Measurements from ENCODE around the gene LHFPL6. TPM values are rescaled to one million over a fixed set of nuclear protein-coding genes. Genes with fewer than 3 reads are reported as not detected.

The LHFPL6 gene
- total and polyA plus RNA-seq, 10 of the 15 experiments (the other 5 are each of a cell fraction or from before 2014, with no cell fraction given) = 0.11 to 4.6 (median 0.41) TPM

GRCh38 chr13:39506559-39507390, 96.2 kb downstream of the LHFPL6 start:
- in situ Hi-C loops (cut with MboI) = no loop called here

More at GRCh38 chr13:39506559-39507390, 96.2 kb downstream of the LHFPL6 start:
- no peak for FAIRE-seq
- no peak overlapping the region for H3K9ac ChIP-seq (ENCODE audit: control insufficient read depth, insufficient read depth, low read length)
- H3K36me3 ChIP-seq (ENCODE audit: control insufficient read depth in 2 of 2, insufficient read depth in 2 of 2, low read length in 1 of 2) = no peaks in the 10 kb centered on the region
- no peak for ATAC-seq
- H4K20me1 ChIP-seq (ENCODE audit: control insufficient read depth, insufficient read depth) = no peaks in the 10 kb centered on the region
- no peaks in the 10 kb centered on the region for H3K79me2 ChIP-seq (ENCODE audit: control insufficient read depth, insufficient read depth, low read length)
- no peak overlapping the region for H3K4me3 ChIP-seq
- TF ChIP-seq SPI1 (IDR thresholded peaks at IDR 0.05; ENCODE audit: borderline replicate concordance, insufficient read depth, low read depth, low read length) (no peak), ATF3 (IDR thresholded peaks at IDR 0.05; ENCODE audit: borderline replicate concordance, extremely low read depth, low read depth, low read length) (no peak), NFXL1 (IDR thresholded peaks at IDR 0.05; ENCODE audit: borderline replicate concordance) (no peak), CHD1 (IDR thresholded peaks at IDR 0.05; ENCODE audit: low read depth, low read length) (no peak), POLR2AphosphoS5 (IDR thresholded peaks at IDR 0.05; ENCODE audit: low read length) (no peak), TARDBP (IDR thresholded peaks at IDR 0.05; ENCODE audit: borderline replicate concordance) (no peak), ZBTB11 (CRISPR knock-in tag; IDR thresholded peaks at IDR 0.05) (no peak), BCLAF1 (IDR thresholded peaks at IDR 0.05) (no peak), WRNIP1 (IDR thresholded peaks at IDR 0.05; ENCODE audit: borderline replicate concordance, low read depth, low read length) (no peak), ZBED1 (IDR thresholded peaks at IDR 0.05; ENCODE audit: borderline replicate concordance) (no peak), HDAC2 (IDR thresholded peaks at IDR 0.05) (no peak), ELK1 (IDR thresholded peaks at IDR 0.05; ENCODE audit: low read depth, low read length) (no peak), NBN (IDR thresholded peaks at IDR 0.05) (no peak)
- H3K27me3 ChIP-seq (replicated peaks in 1 of 2; ENCODE audit: control insufficient read depth in 2 of 2, insufficient read depth in 2 of 2, low read length in 1 of 2) = no peaks in the 10 kb centered on the region
- H3K4me2 ChIP-seq (ENCODE audit: control insufficient read depth, insufficient read depth) = no peak overlapping the region
- WGBS (ENCODE audit: insufficient coverage, insufficient replicate concordance, low lambda C conversion rate, missing lambda C conversion rate) = 39% methylated on average over 7 of the region's 7 CpGs
- no TSS peak for BruUV-seq (replicated peaks)
- ChIA-PET SMC1A (ENCODE audit: uncharacterized antibody, unreplicated experiment) (interaction anchor here (0.7 to 1.5 kb wide), 12 partner anchors 7 to 248 kb away, joined by 3 to 5 read pairs (median 4); no protein-coding TSS in a partner anchor), RAD21 (ENCODE audit: unreplicated experiment) (interaction anchor here (0.7 to 1.3 kb wide), 3 partner anchors 11 to 95 kb away, joined by 3 to 4 read pairs (median 3); no protein-coding TSS in a partner anchor), CTCF (interaction anchor here (0.6 to 1.9 kb wide), 6 partner anchors 9 to 102 kb away, joined by 3 to 6 read pairs (median 3); no protein-coding TSS in a partner anchor), POLR2A (interaction anchor here (1.0 to 1.2 kb wide), 3 partner anchors 9 to 71 kb away, joined by 4 to 7 read pairs (median 5); no protein-coding TSS in a partner anchor)
- intact Hi-C loops (cut with micrococcal nuclease; ENCODE audit: unreplicated experiment) = no loop called here
- H3K4me1 ChIP-seq (ENCODE audit: control insufficient read depth, insufficient read depth, low read length) = no peaks in the 10 kb centered on the region
- no peak overlapping the region for H2AFZ ChIP-seq (ENCODE audit: control insufficient read depth, low read depth, low read length)
- no peak for DNase-seq (ENCODE audit: low read depth, low spot score)
- H3K27ac ChIP-seq (ENCODE audit: control insufficient read depth, insufficient read depth) = no peak overlapping the region
- no peaks in the 10 kb centered on the region for H3K9me3 ChIP-seq (replicated peaks; ENCODE audit: control insufficient read depth, insufficient read depth, low read length)
